GM18519 (cell line): Measurements from ENCODE around the gene PTTG1IP.

Source experiments
- ATAC-seq: cut with Tn5 transposase; IDR thresholded peaks from one replicate; pipeline ENCODE4 v1.9.1; 2021; ENCODE audit warnings: mild to moderate bottlenecking, moderate library complexity; ENCODE audit not compliant: unreplicated experiment, low FRiP score

Gene PTTG1IP

GRCh38 chr21:44910229-44911067 lies 37.0 kb upstream of the PTTG1IP start:
- ATAC-seq: no peak

- no peak for ATAC-seq
Observed at GRCh38 chr21:44909719-44910118, 36.2 kb upstream of the PTTG1IP start.

- ATAC-seq: no peak
Observed at GRCh38 chr21:44908908-44909307, 35.4 kb upstream of the PTTG1IP start.

DNA sequence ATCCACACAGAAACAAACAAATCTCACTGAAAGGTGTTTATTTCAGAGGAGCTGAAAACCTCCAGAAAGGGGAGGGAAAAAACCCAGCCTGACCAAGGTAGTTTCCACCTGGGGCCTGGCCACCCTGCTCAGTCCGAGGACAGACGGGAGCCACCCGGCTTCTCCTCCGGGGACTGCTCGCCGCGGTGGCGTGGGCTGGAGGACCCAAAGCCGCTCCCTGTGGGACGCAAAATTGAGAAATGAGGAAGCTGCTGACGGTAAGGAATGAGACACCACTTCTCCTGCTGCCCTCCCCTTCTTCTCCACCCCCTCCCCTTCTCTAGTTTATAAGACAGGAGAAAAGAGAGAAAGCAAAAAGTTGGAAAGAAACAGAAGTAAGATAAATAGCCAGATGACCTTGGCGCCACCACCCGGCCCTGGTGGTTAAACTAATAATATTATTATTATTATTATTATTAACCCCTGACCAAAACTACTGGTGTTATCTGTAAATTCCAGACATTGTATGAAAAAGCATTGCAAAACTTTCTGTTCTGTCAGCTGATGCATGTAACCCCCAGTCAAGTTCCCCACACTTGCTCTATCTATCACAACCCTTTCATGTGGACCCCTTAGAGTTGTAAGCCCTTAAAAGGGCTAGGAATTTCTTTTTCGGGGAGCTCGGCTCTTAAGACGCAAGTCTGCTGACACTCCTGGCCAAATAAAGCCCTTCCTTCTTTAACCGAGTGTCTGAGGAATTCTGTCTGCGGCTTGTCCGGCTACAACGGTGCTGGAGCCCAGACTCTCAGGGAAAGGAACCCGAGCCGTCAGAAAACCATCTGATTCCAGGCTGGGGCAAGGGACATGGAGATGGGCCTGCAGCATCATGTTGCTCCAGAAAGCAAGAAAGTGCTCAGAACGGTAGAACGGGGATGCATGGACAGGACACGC lies 34.7 kb upstream of the PTTG1IP start:
- no peak for ATAC-seq

GRCh38 chr21:44907225-44907965 lies 33.9 kb upstream of the PTTG1IP start:
- no peak for ATAC-seq

GRCh38 chr21:44905728-44906090 lies 32.2 kb upstream of the PTTG1IP start:
- ATAC-seq: no peak

DNA sequence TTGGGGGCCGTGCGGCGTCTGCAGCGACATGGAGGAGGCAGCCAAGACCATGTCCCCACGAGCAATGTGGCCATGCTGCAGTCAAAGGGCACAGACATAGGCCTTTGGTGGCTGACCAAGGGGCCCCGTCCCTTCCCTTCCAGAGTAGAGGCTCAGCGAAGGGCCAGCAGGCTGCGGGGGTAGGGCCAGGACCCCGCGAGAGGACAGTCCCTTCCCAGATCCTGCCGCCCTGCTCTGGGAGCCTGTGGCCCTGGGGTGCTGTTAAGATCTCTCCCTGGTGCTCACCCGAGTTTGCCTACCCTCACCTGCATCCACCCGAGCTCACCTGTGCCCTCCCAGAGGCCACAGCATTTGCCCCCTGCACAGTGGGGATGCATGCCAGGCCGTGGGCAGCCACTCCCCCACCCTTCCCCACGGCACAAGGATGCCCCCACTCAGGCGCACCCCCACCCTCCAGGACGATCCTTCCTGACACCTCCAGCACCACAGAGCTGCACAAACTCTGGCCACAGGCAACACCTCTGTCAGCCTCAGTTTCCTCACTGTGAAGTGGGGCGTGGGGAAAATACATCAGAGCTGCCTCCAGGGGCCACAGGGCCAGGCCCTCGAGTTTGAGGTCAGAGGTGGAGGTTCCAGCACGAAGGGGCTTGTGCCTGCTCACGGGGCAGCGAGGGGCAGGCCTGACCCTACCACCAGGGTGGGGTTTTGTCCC lies 31.7 kb upstream of the PTTG1IP start:
- ATAC-seq: no peak

- ATAC-seq: no peak
Observed at GRCh38 chr21:44904141-44904923, 30.8 kb upstream of the PTTG1IP start.

- no peak for ATAC-seq
Observed at GRCh38 chr21:44903689-44904088, 30.2 kb upstream of the PTTG1IP start.

- ATAC-seq: no peak
Observed at GRCh38 chr21:44903050-44903685, 29.7 kb upstream of the PTTG1IP start.

DNA sequence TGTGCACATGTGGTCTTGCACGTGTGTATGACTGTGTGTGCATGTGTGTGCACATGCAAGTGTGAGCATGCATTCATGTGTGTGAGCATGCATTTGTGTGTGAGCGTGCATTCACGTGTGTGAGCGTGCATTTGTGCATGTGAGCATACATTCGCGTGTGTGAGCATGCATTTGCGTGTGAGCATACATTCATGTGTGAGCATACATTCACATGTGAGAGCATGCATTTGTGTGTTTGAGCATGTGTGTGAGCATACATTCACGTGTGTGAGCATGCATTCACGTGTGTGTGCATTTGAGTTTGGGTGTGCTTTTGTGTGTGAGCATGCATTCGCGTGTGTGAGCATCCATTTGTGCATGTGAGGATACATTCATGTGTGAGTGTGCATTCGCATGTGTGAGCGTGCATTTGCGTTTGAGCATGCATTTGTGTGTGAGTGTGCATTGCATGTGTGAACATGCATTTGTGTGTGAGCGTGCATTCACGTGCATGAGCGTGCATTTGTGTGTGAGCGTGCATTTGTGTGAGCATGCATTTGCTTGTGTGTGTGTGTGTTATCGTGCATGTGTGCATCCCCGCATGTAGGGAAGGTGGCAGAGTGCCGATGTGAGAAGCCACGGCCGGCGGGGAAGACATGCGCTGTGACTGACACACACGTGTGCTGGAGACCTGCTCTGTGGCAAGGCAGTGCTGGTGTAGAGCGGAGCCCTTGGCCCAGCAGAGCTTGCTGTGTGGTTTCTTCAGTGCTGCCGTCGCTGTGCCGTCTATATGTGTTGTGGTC lies 29.0 kb upstream of the PTTG1IP start:
- ATAC-seq: no peak

DNA sequence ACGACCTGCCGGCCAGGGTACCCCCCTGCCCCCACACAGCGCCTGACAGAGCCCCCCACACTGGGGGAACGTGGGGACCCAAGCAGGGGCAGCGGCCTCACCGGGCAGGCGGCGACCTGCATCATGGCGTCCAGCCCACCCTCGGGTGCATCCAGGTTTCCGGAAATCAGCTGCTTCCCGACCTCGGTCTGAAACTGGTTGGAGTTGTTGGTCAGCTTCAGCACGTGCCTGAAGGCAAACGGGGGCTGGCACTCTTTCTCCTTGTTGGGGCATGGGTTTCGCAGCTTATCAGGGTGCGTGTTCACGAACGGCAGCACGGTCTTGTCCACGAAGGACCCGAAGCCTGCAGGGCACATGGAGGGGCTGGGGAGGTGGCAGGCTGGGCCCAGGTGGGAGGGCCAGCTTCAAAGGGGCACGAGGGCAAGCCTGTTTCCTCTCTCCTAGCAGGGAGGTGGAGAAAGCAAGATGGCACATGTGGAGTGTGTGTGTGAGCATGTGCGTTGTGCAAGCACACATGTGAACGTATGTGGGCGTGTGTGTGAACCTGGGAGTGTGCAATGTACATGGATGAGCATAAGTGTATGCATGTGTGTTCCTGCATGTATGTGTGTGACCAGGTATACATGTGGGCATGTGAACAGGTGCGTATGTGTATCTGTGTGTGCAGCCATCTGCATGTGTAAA lies 28.0 kb upstream of the PTTG1IP start:
- ATAC-seq: no peak

- no peak for ATAC-seq
Observed at GRCh38 chr21:44900559-44901251, 27.2 kb upstream of the PTTG1IP start.

GRCh38 chr21:44899768-44900558 lies 26.5 kb upstream of the PTTG1IP start:
- no peak for ATAC-seq

DNA sequence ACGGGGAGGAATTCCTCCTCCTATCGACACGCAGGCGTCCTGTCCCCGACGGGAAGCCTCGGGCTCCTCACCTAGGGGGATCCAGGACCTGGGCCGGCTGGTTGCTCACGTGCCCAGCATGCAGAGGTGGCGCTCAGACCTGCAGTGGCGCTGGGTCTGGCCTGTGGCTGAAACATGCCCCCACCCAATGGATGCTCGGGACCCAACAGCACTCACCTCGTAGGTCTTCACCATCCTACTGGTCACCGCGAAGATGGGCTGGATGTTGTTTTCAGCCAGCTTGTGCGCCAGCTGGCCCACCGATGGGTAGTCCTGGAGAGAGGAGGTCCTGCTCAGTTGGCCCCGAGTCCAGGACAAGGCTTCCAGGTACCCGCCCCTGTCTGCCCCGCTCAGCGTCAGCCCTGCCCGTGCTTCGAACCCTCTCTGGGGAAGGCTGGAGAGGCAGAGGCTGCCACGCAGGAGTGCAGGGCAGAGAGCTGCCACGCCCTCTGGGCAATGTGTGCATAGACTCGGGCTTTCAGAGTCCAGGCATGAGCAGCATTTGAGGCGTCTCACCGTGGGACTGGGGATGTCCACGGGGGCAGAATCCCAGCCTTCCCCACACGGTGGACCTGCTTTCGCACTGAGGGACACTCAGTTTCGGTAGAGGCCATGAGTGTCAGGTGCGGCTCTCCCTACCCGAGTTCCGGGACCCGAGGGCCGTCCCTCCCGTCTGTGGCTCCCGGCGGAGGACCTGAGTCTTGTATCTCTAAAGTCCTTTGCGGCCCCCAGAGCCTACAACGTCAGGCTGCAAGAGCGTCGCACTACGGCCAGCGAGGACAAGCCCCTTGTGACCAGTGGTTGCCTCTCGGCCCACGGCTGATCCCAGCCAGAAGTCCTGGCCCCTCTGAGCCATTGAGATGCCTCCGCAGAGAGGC lies 25.6 kb upstream of the PTTG1IP start:
- no peak for ATAC-seq
